ENCODE results near the gene CD247. TPM values are rescaled to one million over a fixed set of nuclear protein-coding genes. Genes with fewer than 3 reads are reported as not detected.

CD247 gene
- total and polyA plus RNA-seq, 2 experiments from 2014 or later: not detected

- no peak for TF ChIP-seq EZH2phosphoT487 (IDR thresholded peaks at IDR 0.05; ENCODE audit: insufficient read depth, low read depth)
- TF ChIP-seq EZH2 (IDR thresholded peaks at IDR 0.05; ENCODE audit: insufficient read depth, poor library complexity, severe bottlenecking): no peak
- 52 to 64% methylated on average over 8 of the region's 8 CpGs for WGBS, 2 experiments (ENCODE audit: low coverage in 1 of 2, low lambda C conversion rate in 2 of 2, missing lambda C conversion rate in 2 of 2)
- H2AFZ ChIP-seq: no peak overlapping the region
- H3K4me1 ChIP-seq (ENCODE audit: insufficient read depth): no peaks in the 10 kb centered on the region
- no peaks in the 10 kb centered on the region for H3F3A ChIP-seq (ENCODE audit: insufficient read depth)
- H3K4me3 ChIP-seq: no peak overlapping the region
- DNase-seq: no peak
- no peaks in the 10 kb centered on the region for H4K20me1 ChIP-seq (ENCODE audit: insufficient read depth)
- H3K79me2 ChIP-seq (ENCODE audit: insufficient read depth): no peaks in the 10 kb centered on the region
- H3K27ac ChIP-seq: no peak overlapping the region
- H3K9me2 ChIP-seq (ENCODE audit: insufficient read depth): no peaks in the 10 kb centered on the region
- H3K9ac ChIP-seq: no peak overlapping the region
- peaks cover 13% of the 10 kb centered on the region; the same call in 1 of the 2 replicates for H3K27me3 ChIP-seq (replicated peaks; ENCODE audit: insufficient read depth)
- in situ Hi-C loops (cut with MboI): no loop called here
- H3K4me2 ChIP-seq (ENCODE audit: unreplicated experiment): no peak overlapping the region
- no peaks in the 10 kb centered on the region for H3K36me3 ChIP-seq (ENCODE audit: low read depth)
- H3K9me3 ChIP-seq (ENCODE audit: low read depth): no peaks in the 10 kb centered on the region
Measured at GRCh38 chr1:167462341-167462740, 56.0 kb downstream of the CD247 start.

GRCh38 chr1:167460836-167461235, 57.5 kb downstream of the CD247 start:
- no peak overlapping the region for H3K4me2 ChIP-seq (ENCODE audit: unreplicated experiment)
- H4K20me1 ChIP-seq (ENCODE audit: insufficient read depth): no peaks in the 10 kb centered on the region
- no peak overlapping the region for H3K4me3 ChIP-seq
- no peak overlapping the region for H2AFZ ChIP-seq
- H3K4me1 ChIP-seq (ENCODE audit: insufficient read depth): no peaks in the 10 kb centered on the region
- H3K9me3 ChIP-seq (ENCODE audit: low read depth): no peaks in the 10 kb centered on the region
- no peaks in the 10 kb centered on the region for H3K36me3 ChIP-seq (ENCODE audit: low read depth)
- WGBS, 2 experiments (ENCODE audit: low coverage in 1 of 2, low lambda C conversion rate in 2 of 2, missing lambda C conversion rate in 2 of 2): 73 to 74% methylated on average over 13 to 14 of the region's 14 CpGs
- peaks cover 20% of the 10 kb centered on the region for H3K27me3 ChIP-seq (replicated peaks; ENCODE audit: insufficient read depth)
- no peak for TF ChIP-seq EZH2 (IDR thresholded peaks at IDR 0.05; ENCODE audit: insufficient read depth, poor library complexity, severe bottlenecking)
- TF ChIP-seq EZH2phosphoT487 (IDR thresholded peaks at IDR 0.05; ENCODE audit: insufficient read depth, low read depth): no peak
- DNase-seq: no peak
- H3K9me2 ChIP-seq (ENCODE audit: insufficient read depth): no peaks in the 10 kb centered on the region
- H3K9ac ChIP-seq: no peak overlapping the region
- H3K79me2 ChIP-seq (ENCODE audit: insufficient read depth): no peaks in the 10 kb centered on the region
- H3K27ac ChIP-seq: no peak overlapping the region
- H3F3A ChIP-seq (ENCODE audit: insufficient read depth): no peaks in the 10 kb centered on the region
- in situ Hi-C loops (cut with MboI): no loop called here

GRCh38 chr1:167457936-167458584, 60.3 kb downstream of the CD247 start:
- Histone ChIP-seq H3F3A (ENCODE audit: insufficient read depth) (no peaks in the 10 kb centered on the region), H4K20me1 (ENCODE audit: insufficient read depth) (no peaks in the 10 kb centered on the region), H3K4me3 (no peak overlapping the region), H3K36me3 (ENCODE audit: low read depth) (no peaks in the 10 kb centered on the region), H3K9me3 (ENCODE audit: low read depth) (no peaks in the 10 kb centered on the region), H3K9ac (no peak overlapping the region), H2AFZ (no peak overlapping the region), H3K4me1 (ENCODE audit: insufficient read depth) (no peaks in the 10 kb centered on the region), H3K4me2 (ENCODE audit: unreplicated experiment) (no peak overlapping the region), H3K27ac (no peak overlapping the region), H3K27me3 (replicated peaks; ENCODE audit: insufficient read depth) (peaks cover 19% of the 10 kb centered on the region), H3K9me2 (ENCODE audit: insufficient read depth) (no peaks in the 10 kb centered on the region), H3K79me2 (ENCODE audit: insufficient read depth) (no peaks in the 10 kb centered on the region)
- DNase-seq: no peak
- TF ChIP-seq EZH2 (IDR thresholded peaks at IDR 0.05; ENCODE audit: insufficient read depth, poor library complexity, severe bottlenecking): no peak
- TF ChIP-seq EZH2phosphoT487 (IDR thresholded peaks at IDR 0.05; ENCODE audit: insufficient read depth, low read depth): no peak
- in situ Hi-C loops (cut with MboI): no loop called here
- WGBS, 2 experiments (ENCODE audit: low coverage in 1 of 2, low lambda C conversion rate in 2 of 2, missing lambda C conversion rate in 2 of 2): 65 to 73% methylated on average over 11 of the region's 11 CpGs

GRCh38 chr1:167456926-167457325, 61.4 kb downstream of the CD247 start:
- no peak overlapping the region for H3K4me2 ChIP-seq (ENCODE audit: unreplicated experiment)
- no peaks in the 10 kb centered on the region for H3K4me1 ChIP-seq (ENCODE audit: insufficient read depth)
- H3F3A ChIP-seq (ENCODE audit: insufficient read depth): no peaks in the 10 kb centered on the region
- no peaks in the 10 kb centered on the region for H3K36me3 ChIP-seq (ENCODE audit: low read depth)
- H3K9me3 ChIP-seq (ENCODE audit: low read depth): no peaks in the 10 kb centered on the region
- no peak for DNase-seq
- no peaks in the 10 kb centered on the region for H4K20me1 ChIP-seq (ENCODE audit: insufficient read depth)
- no peak overlapping the region for H2AFZ ChIP-seq
- in situ Hi-C loops (cut with MboI): no loop called here
- no peak overlapping the region for H3K27ac ChIP-seq
- no peaks in the 10 kb centered on the region for H3K9me2 ChIP-seq (ENCODE audit: insufficient read depth)
- TF ChIP-seq EZH2 (IDR thresholded peaks at IDR 0.05; ENCODE audit: insufficient read depth, poor library complexity, severe bottlenecking) (no peak), EZH2phosphoT487 (IDR thresholded peaks at IDR 0.05; ENCODE audit: insufficient read depth, low read depth) (no peak)
- 67 to 70% methylated on average over 8 of the region's 8 CpGs for WGBS, 2 experiments (ENCODE audit: low coverage in 1 of 2, low lambda C conversion rate in 2 of 2, missing lambda C conversion rate in 2 of 2)
- peaks cover 19% of the 10 kb centered on the region for H3K27me3 ChIP-seq (replicated peaks; ENCODE audit: insufficient read depth)
- H3K9ac ChIP-seq: no peak overlapping the region
- no peak overlapping the region for H3K4me3 ChIP-seq
- H3K79me2 ChIP-seq (ENCODE audit: insufficient read depth): no peaks in the 10 kb centered on the region

Measured in GM23248 (cell line).